Inferior parietal cortex (tissue), 1 donor: ENCODE results near the gene TAS2R20.
A peak's percentile ranks its signal among the peaks of the same experiment; 100 is the strongest.
"Not testable (repeated sequence)": the region's sequence is repeated elsewhere in the genome, so short reads cannot be mapped to it uniquely, and the experiment has no call there.

Experiments
- DNase-seq: peaks from one replicate; pipeline ENCODE4 v3.0.0-alpha.2; 2016; ENCODE audit errors: extremely low spot score

TAS2R20 gene, protein sequence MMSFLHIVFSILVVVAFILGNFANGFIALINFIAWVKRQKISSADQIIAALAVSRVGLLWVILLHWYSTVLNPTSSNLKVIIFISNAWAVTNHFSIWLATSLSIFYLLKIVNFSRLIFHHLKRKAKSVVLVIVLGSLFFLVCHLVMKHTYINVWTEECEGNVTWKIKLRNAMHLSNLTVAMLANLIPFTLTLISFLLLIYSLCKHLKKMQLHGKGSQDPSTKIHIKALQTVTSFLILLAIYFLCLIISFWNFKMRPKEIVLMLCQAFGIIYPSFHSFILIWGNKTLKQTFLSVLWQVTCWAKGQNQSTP

GRCh38 chr12:10998204-10998603, at the start of gene TAS2R20:
Gene TAS2R20 (minus strand): TSS chr12:10998304. CDS start chr12:10997875, 429 bp downstream.
- no peak for DNase-seq

- DNase-seq: not testable (repeated sequence)
Measured at GRCh38 chr12:11041366-11041765, 43.3 kb upstream of the TAS2R20 start.

DNA sequence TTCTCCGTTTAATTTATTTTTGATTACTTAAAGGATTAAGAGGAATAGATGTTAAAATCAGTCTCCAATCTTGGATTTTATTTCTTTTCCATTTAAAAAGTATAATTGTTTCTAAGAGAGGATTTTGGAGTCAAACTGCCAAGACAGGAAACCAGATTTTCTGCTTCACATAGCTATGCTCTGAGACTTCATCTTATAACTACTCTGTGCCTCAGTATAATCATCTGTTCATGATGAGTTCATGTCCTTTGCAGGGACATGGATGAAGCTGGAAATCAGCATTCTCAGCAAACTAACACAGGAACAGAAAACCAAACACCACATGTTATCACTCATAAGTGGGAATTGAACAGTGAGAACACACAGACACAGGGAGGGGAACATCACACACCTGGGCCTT, 42.1 kb upstream of the TAS2R20 start:
- DNase-seq: no peak

DNA sequence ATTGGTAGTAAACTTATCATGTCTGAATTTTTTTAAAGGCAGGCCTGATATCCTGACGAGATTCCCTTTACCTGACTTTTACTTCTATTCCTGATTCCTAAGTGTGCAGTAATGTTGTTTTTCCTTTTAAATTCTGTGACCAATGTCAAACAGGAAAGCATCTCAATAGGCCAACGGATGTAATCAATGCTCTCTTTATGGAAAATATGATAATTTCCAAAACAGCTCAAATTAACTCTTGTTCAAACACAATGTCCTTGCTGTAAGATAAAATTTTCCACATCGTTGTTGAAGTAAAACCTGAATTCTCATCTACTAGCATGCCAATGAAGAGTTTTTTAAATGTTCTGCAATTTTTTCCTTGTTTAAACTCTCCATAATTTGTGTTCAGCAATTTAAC, 41.1 kb upstream of the TAS2R20 start:
- DNase-seq: no peak

DNA sequence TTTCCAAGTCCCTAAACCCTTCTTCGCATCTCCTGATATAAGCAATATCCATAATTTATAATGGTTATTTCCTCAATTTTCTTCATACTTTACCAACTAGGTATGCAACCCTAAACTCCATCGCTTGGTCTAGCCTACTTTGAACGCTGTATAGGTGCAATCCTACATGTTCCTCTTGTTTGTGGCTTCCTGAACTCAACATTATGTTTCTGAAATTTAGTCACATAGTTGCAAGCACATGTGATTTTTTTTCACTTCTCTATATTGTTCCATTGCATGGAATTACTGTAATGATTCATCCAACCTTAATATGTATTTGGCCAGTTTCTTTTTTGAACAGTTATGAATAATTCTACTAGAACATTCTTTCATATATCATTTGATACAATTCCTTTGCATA, 35.9 kb upstream of the TAS2R20 start:
- DNase-seq: not testable (repeated sequence)

DNA sequence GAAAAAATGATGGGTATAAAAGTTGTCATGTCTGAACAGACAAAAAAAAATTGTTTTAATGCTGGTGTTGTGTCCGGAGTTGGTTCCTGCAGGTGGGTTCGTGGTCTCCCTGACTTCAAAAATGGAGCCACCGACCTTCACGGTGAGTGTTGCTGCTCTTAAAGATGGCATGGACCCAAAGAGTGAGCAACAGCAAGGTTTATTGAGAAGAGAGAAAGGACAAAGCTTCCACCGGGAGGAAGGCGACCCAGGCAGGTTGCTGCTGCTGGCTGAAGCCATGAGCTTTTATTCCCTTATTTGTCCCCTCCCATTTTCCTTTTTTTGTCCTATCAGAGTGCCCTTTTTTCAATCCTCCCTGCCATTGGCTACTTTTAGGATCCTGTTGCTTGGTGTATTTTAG, 33.2 kb upstream of the TAS2R20 start, which contains the start of gene TAS2R31:
Gene TAS2R31, minus strand, starts transcription at position 101 of the 400 bp plus-strand sequence. Its CDS starts 72 bp downstream, at position 29.
- no peak for DNase-seq

GRCh38 chr12:11026118-11026517, 28.0 kb upstream of the TAS2R20 start:
- DNase-seq: no peak

- DNase-seq: no peak
Measured at GRCh38 chr12:11023387-11023786, 25.3 kb upstream of the TAS2R20 start.

- no peak for DNase-seq
Measured at GRCh38 chr12:11022520-11022919, 24.4 kb upstream of the TAS2R20 start, which contains the start of gene TAS2R19. Gene TAS2R19 (minus strand): TSS chr12:11022620. CDS start chr12:11022571, 49 bp downstream.

- DNase-seq: peak; percentile 61
Measured at GRCh38 chr12:11016937-11017336, 18.8 kb upstream of the TAS2R20 start.

DNA sequence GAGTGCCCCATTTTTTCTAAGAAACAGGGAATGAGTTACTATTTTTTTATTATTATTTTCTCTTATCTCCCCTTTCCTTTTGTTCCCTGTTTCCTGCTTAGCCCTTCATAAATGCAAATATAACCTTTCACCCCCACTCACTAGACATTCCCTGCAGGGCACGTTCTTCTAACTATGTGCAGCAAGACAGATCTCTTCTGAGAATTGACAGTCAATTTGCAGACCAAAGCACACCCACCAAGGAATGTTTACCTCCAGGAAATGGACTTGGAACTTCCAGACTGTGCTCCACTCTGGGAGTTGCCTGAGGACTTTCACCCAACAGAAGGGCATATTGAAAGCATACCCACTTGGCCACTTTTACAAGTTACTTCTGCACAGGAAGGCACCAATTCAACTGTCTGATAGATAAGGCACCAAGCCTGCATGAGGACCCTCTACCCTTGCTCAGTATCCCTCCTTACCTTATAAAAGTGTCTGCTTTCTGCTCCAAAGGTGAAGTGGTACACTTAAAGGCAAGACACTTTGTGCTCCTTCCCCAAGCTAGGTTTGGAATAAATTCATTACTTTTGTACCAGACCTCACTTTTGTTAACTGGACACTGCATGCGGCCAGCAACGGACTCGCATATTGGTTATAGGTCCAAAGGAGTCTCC, 17.8 kb upstream of the TAS2R20 start:
- DNase-seq: no peak

- DNase-seq: no peak
Measured at GRCh38 chr12:11014234-11014633, 16.1 kb upstream of the TAS2R20 start.

DNA sequence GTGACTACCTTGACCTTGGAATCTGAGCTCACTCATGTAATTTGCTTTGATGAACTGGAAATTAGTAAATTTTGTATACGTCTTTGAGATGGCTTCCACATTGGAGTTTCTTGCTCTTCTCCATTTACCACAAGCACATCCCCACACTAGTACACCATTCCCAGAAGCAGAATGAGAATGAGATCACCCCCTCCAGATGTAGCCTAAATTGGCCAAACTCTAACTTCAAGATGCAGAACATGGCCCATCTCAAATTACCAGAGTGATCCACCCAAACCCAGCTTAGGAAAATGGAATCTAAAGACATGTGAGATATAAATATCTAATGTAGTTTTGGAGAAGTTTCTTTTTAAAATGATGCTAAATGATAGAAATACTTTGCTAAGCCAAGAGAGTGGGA, 9.5 kb upstream of the TAS2R20 start:
- no peak for DNase-seq

DNA sequence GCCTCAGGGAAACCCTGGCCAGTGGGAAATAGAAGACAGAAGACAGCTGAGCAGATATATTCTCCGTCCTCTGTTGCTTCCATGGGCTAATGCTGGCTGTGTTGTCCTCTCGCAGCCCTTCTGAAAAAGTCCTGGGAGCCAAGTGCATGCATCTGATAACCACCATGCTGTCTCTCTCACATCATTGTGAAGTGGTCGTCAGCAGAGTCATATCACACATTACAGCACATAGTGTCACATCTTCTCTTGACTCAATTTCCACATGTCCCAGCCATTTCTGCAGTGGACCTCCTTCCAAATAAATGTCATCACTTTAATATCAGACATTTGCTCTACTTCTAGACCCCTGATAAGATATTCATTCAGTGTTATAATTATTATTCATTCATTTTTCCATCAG, 3.8 kb downstream of the TAS2R20 start:
- DNase-seq: no peak

- no peak for DNase-seq
Measured at GRCh38 chr12:10989107-10989506, 9.0 kb downstream of the TAS2R20 start.

- DNase-seq: no peak
Measured at GRCh38 chr12:10986812-10987211, 11.3 kb downstream of the TAS2R20 start, which contains the start of gene TAS2R50. Gene TAS2R50 (minus strand): TSS chr12:10986912. CDS start chr12:10986860, 52 bp downstream.

- DNase-seq: no peak
Measured at GRCh38 chr12:10982244-10982643, 15.9 kb downstream of the TAS2R20 start.

DNA sequence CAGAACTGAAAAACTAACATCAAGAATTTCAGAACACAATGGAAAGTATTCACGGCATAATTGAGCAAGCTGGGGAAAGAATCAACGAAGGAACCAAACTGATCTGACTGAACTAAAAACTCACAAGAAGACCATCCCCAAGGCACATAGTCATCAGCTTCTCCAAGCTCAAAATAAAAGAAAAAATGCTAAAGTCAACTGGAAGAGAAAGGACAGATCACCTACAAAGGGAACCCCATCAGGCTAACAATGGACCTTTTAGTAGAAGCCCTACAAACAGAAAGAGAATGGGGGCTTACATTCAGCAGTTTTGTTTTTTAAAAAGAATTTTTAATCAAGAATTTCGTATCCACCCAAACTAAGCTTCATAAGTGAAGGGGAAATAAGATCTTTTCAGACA, 23.1 kb downstream of the TAS2R20 start:
- DNase-seq: no peak

DNA sequence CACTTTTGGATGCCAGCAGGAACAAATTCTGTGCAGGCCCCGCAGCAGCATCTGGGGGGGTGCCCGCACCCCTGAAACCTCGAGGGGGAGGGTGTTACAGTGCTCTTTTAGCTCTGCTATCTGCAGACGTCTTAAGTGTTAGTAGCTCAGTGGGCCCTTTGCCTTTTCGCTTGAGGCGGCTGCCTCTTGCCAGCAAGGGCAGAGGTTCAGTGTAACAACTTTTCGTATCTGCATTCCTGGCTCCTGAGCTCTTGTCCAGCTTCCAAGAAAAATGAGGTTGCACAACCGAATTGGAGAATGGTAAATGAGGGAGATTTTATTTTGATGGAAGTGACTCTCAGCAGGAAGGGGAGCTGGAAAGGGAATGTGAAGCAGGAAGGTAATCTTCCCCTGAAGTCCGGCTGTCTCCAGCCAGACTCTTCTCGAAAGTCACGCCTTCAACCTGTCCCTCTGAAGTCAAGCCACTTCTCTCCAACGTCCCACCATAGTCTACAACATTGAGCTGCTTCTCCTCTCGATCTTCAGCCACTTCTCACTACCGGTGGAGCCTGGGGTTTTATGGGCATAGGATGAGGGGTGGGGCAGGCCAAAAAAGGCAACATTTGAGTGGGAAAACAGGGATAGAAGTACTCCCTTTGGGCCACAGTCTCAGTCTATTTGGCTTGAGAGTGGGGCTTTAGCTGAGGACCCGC, 29.2 kb downstream of the TAS2R20 start:
- no peak for DNase-seq

- no peak for DNase-seq
Measured at GRCh38 chr12:10967409-10967808, 30.7 kb downstream of the TAS2R20 start.

DNA sequence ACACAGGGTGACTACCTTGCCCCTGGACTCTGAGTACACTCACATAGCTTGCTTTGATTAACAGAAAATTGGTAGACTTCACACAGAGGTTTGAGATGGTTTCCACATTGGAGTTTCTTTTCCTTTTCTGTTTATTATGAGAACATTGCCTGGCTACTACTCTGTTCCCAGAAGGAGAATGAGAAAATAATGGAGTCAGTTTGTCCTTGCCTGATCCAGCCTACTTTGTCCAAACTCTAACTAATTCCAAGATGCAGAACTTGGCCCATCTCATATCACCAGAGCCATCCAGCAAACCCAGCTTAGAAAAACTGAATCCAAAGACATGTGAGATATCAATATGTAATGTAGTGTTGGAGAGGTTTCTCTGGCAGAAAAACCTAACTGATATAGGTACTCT, 31.8 kb downstream of the TAS2R20 start:
- no peak for DNase-seq

DNA sequence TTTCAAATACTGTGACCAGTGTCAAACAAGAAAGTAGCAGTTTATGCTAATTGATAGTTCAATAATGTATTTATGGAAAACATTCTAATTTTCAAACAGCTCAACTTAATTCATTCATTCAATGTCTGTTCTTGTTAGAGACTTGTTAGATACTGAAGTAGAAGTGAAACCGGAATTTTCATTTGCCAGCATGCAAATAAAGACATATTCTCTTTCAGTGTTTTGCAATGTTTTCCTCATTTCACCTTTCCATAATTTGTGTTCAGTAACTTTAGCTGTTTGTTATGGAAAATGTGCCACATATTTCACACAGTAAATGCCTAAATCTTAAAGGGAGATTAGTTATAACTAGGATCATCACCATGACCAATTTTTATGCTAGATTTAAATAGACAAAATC, 32.6 kb downstream of the TAS2R20 start:
- no peak for DNase-seq
